Spleen (tissue), 7 donors: ENCODE measurements around the gene UBASH3B.

ENCODE experiments used
- CTCF ChIP-seq, 11 experiments: fragments of 200-600 bp in 7 of 11; fragments of 450-650 bp in 4 of 11; sonication (generic) in 4 of 11; IDR thresholded peaks in 8 of 11; conservative IDR thresholded peaks in 3 of 11; 1 replicate in 7 of 11; 2 replicates in 4 of 11; pipeline versions ENCODE4 v1.4.0 to v1.8.0; 2016 to 2021; ENCODE audit warnings: antibody characterized with exemption in 11 of 11, inconsistent platforms in 4 of 11, mild to moderate bottlenecking in 1 of 11
- POLR2A ChIP-seq, 3 donors: fragments of 450-650 bp; IDR thresholded peaks; one replicate each; pipeline ENCODE4 v1.5.1; 2017; ENCODE audit warnings: antibody characterized with exemption in 3 of 3, mild to moderate bottlenecking in 1 of 3
- POLR2AphosphoS5 ChIP-seq, 3 donors: sonication (generic); formaldehyde crosslinking; IDR thresholded peaks; one replicate each; pipeline ENCODE4 v1.5.1; 2017; ENCODE audit warnings: antibody characterized with exemption in 3 of 3
- donor health status: DM: no; HTN: no; CAD: no; lungs with moderate emphysema.
- donor health status: DM: no; HTN: no; CAD: no.
- donor health status: DM: no; HTN: no; CAD: no.

GRCh38 chr11:122616718-122617117 lies 38.8 kb upstream of the UBASH3B start:
- no peak for TF ChIP-seq CTCF (IDR thresholded peaks at IDR 0.05 in 8 of 11, conservative IDR thresholded peaks at IDR 0.05 in 3 of 11)
- TF ChIP-seq POLR2A (IDR thresholded peaks at IDR 0.05): no peak
- no peak for TF ChIP-seq POLR2AphosphoS5 (IDR thresholded peaks at IDR 0.05)
